HEK293T (cell line): ENCODE results near the gene ZSCAN30.

Source experiments
- BHLHE40 ChIP-seq: fragments of 450-650 bp; IDR thresholded peaks from 2 replicates; pipeline ENCODE4 v1.6.1; 2016; ENCODE audit warnings: mild to moderate bottlenecking, moderate library complexity, borderline replicate concordance
- CTBP1 ChIP-seq: fragments of 450-650 bp; IDR thresholded peaks from 2 replicates; pipeline ENCODE4 v1.6.1; 2016; ENCODE audit warnings: borderline replicate concordance
- FOXM1 ChIP-seq: fragments of 450-650 bp; IDR thresholded peaks from 2 replicates; pipeline ENCODE4 v1.6.1; 2017; ENCODE audit warnings: mild to moderate bottlenecking, borderline replicate concordance
- HDGF ChIP-seq: fragments of 450-650 bp; IDR thresholded peaks from 2 replicates; pipeline ENCODE4 v1.6.1; 2017; ENCODE audit warnings: antibody characterized with exemption, borderline replicate concordance
- NFRKB ChIP-seq: fragments of 450-650 bp; IDR thresholded peaks from 2 replicates; pipeline ENCODE4 v1.6.1; 2016; ENCODE audit warnings: mild to moderate bottlenecking, moderate library complexity
- SUZ12 ChIP-seq: fragments of 450-650 bp; IDR thresholded peaks from 2 replicates; pipeline ENCODE4 v1.6.1; 2016; ENCODE audit warnings: mild to moderate bottlenecking
- TF ChIP-seq, protein P1 (sequence below): fragments of 450-650 bp; IDR thresholded peaks from 2 replicates; pipeline ENCODE4 v1.6.1; 2016

DNA sequence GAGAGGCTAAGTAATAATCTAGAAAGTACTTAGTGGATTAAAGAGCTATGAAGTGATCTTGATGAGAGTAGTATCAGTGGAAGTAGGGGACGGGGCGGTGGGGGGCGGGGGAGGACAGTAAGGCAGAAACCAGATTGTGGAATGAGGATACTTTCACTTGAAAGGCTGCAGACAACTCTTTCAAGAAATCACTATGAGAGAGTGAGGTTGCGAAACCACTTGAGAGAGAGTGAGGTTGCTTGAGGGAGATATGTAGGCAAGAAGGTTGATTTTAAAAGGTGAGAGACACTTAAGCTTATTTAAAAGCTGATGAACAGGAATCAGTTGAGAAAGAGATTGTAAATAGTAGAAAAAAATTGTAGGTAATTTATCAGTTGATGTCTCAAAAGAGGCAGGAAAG is 45.4 kb downstream of the ZSCAN30 start:
- no peak for TF ChIP-seq BHLHE40
- no peak for TF ChIP-seq FOXM1
- TF ChIP-seq, protein P1, sequence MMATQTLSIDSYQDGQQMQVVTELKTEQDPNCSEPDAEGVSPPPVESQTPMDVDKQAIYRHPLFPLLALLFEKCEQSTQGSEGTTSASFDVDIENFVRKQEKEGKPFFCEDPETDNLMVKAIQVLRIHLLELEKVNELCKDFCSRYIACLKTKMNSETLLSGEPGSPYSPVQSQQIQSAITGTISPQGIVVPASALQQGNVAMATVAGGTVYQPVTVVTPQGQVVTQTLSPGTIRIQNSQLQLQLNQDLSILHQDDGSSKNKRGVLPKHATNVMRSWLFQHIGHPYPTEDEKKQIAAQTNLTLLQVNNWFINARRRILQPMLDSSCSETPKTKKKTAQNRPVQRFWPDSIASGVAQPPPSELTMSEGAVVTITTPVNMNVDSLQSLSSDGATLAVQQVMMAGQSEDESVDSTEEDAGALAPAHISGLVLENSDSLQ = no peak
- TF ChIP-seq SUZ12 = no peak
- TF ChIP-seq HDGF = no peak
- TF ChIP-seq NFRKB = no peak
- no peak for TF ChIP-seq CTBP1
